ENCODE results near the gene WNT11.

Gene WNT11

DNA sequence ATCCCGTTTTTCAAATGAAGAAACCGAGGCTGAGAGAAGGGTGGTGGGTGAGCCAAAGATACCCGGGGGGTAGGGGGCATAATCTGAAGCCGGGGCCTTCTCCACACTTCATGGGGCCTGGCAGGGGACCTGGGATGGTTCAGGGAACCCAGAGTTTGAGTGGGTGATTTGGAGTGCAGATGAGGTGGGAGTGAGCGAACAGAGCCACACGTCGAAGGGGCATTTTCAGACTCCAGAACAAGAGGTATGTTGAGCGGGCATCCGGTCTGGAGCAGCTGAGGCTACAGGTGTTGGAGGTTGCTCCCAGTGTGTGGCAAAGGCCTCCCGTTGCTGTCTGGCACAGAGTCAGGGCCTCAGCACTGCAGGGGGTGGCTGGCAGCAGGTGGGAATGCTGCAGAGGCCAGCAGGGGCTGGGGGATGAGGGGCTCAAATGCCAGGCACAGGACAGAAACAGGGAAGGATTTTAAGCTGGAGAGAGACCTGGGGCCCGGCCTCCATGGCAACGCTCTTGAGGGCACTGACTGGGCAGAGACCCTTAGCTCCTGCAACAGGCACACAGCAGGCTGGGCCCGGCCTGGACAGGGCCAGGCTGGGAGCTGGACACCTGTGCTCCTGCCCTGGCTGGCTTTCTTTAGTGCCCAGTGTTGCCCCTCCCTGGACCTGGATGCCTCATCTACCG, 46.2 kb downstream of the WNT11 start:
- POLR2A ChIA-PET, result no interaction called here
- no peaks in the 10 kb centered on the region for H3K36me3 ChIP-seq (ENCODE audit: control insufficient read depth in 4 of 4, insufficient read depth in 4 of 4, low read length in 3 of 4)
- DNase-seq, result no peak
- no peaks in the 10 kb centered on the region for H3K27me3 ChIP-seq (replicated peaks in 2 of 5; ENCODE audit: control insufficient read depth in 4 of 5, insufficient read depth in 5 of 5, low read length in 4 of 5)
- no peak overlapping the region for H3K27ac ChIP-seq (ENCODE audit: insufficient read depth in 1 of 2, low read depth in 1 of 2, low read length in 2 of 2, poor library complexity in 1 of 2, severe bottlenecking in 2 of 2)
- no peaks in the 10 kb centered on the region for H3K9me3 ChIP-seq (ENCODE audit: control extremely low read depth in 1 of 5, control insufficient read depth in 4 of 5, insufficient read depth in 2 of 5, low read depth in 1 of 5, low read length in 4 of 5)
- no peak overlapping the region for H3K4me3 ChIP-seq (ENCODE audit: control insufficient read depth in 1 of 7, extremely low read depth in 1 of 7, insufficient read depth in 4 of 7, low read depth in 2 of 7, low read length in 6 of 7)
- 89% methylated on average over 10 of the region's 14 CpGs for WGBS (ENCODE audit: insufficient coverage)
- H3K4me1 ChIP-seq (ENCODE audit: control extremely low read depth in 1 of 4, control insufficient read depth in 4 of 4, insufficient read depth in 4 of 4, low read length in 3 of 4), result peaks cover 0 to 5% (median 0%) of the 10 kb centered on the region in 4 experiments
- CTCF ChIA-PET, result no interaction called here

DNA sequence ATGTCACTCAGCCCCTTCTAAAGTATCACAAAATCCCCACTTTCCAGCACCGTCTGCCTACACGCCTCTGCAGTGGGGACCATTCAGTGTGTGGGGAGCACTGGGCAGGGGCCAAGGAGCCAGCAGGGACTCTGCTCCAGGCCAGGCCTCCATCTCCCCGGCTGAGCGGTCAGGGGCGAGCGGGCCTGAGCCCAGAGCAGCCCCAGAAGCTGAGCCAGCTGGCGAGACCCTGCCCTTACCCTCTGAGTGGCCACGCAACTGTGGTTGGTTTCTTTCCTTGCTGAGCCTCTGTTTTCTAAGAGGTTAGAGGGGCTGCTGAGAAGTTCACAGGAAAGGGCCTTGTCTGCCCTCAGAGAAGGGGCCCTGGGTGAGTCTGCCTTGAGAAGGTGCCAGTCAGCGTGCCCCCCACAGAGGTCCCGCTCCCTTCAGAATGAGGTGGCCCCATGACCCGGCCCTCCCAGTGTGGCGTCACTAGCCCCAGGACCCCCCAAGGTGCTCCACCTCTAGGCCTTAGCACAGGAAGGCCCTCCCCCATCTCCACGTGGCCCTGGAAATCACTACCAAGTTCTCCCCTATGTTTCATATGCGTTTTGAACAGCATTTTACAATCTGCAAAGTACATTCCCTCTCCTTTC, 46.9 kb downstream of the WNT11 start:
- ChIA-PET CTCF (interaction anchor here (1.1 kb wide), 1 partner anchor 18 kb away, joined by 3 read pairs; no protein-coding TSS in a partner anchor), POLR2A (no interaction called here)
- H3K36me3 ChIP-seq (ENCODE audit: control insufficient read depth in 4 of 4, insufficient read depth in 4 of 4, low read length in 3 of 4), result no peaks in the 10 kb centered on the region
- WGBS (ENCODE audit: insufficient coverage), result 94% methylated on average over 14 of the region's 14 CpGs
- H3K4me1 ChIP-seq (ENCODE audit: control extremely low read depth in 1 of 4, control insufficient read depth in 4 of 4, insufficient read depth in 4 of 4, low read length in 3 of 4), result peaks cover 0 to 5% (median 0%) of the 10 kb centered on the region in 4 experiments
- H3K9me3 ChIP-seq (ENCODE audit: control extremely low read depth in 1 of 5, control insufficient read depth in 4 of 5, insufficient read depth in 2 of 5, low read depth in 1 of 5, low read length in 4 of 5), result no peaks in the 10 kb centered on the region
- no peak for DNase-seq
- H3K4me3 ChIP-seq (ENCODE audit: control insufficient read depth in 1 of 7, extremely low read depth in 1 of 7, insufficient read depth in 4 of 7, low read depth in 2 of 7, low read length in 6 of 7), result no peak overlapping the region
- H3K27ac ChIP-seq (ENCODE audit: insufficient read depth in 1 of 2, low read depth in 1 of 2, low read length in 2 of 2, poor library complexity in 1 of 2, severe bottlenecking in 2 of 2), result no peak overlapping the region
- no peaks in the 10 kb centered on the region for H3K27me3 ChIP-seq (replicated peaks in 2 of 5; ENCODE audit: control insufficient read depth in 4 of 5, insufficient read depth in 5 of 5, low read length in 4 of 5)

DNA sequence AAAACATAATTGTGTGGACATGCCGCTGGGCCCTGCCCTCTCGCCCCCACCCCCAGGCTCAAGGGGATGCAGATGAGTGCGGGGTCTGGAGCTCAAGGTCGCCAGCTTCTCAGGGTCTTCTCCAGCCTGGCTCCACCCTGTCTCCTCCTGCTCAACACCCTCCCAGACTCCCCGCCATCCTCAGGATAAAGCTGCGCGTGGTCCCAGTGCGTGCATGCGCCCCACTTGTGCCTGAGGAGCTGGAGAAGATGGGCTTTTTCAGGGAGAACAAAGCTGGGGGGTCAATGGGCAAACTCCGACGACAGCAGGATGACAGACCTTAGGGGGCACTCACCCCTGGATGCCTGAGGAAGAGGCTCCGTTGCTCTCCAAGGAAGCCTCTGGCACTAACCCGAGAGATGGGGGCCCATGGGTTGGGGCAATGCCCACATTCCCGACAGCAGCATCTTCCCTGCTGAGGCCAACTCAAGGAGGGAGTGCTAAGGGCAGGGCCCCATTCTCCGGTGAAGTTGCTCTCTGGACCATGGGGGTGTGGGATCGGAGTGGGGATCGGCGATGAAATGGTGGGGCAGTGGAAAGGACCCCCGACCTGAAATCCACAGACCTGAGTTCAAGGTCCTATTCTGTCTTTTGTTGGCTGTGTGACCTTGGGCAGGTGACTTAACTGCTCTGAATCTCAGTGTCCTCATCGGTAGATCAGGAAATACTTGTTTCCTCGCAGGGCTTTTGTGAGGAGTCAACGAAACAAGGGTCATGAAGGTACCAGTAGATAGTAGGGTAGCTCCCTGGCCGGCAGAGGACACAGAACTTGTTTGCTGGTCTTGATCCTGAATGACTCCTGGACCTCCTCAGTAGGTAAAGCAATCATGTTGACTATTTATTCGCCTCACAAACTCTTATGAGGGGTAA, 47.7 kb downstream of the WNT11 start:
- Histone ChIP-seq H3K27ac (ENCODE audit: insufficient read depth in 1 of 2, low read depth in 1 of 2, low read length in 2 of 2, poor library complexity in 1 of 2, severe bottlenecking in 2 of 2) (no peak overlapping the region), H3K9me3 (ENCODE audit: control extremely low read depth in 1 of 5, control insufficient read depth in 4 of 5, insufficient read depth in 2 of 5, low read depth in 1 of 5, low read length in 4 of 5) (no peaks in the 10 kb centered on the region), H3K27me3 (replicated peaks in 2 of 5; ENCODE audit: control insufficient read depth in 4 of 5, insufficient read depth in 5 of 5, low read length in 4 of 5) (peaks cover 0 to 2% (median 0%) of the 10 kb centered on the region in 5 experiments), H3K4me1 (ENCODE audit: control extremely low read depth in 1 of 4, control insufficient read depth in 4 of 4, insufficient read depth in 4 of 4, low read length in 3 of 4) (peaks cover 0 to 5% (median 0%) of the 10 kb centered on the region in 4 experiments), H3K36me3 (ENCODE audit: control insufficient read depth in 4 of 4, insufficient read depth in 4 of 4, low read length in 3 of 4) (no peaks in the 10 kb centered on the region), H3K4me3 (ENCODE audit: control insufficient read depth in 1 of 7, extremely low read depth in 1 of 7, insufficient read depth in 4 of 7, low read depth in 2 of 7, low read length in 6 of 7) (no peak overlapping the region)
- CTCF ChIA-PET, result interaction anchor here (1.1 kb wide), 3 partner anchors 18 to 261 kb away, joined by 3 read pairs; no protein-coding TSS in a partner anchor
- no peak for DNase-seq
- 96% methylated on average over 18 of the region's 24 CpGs for WGBS (ENCODE audit: insufficient coverage)
- POLR2A ChIA-PET, result no interaction called here

DNA sequence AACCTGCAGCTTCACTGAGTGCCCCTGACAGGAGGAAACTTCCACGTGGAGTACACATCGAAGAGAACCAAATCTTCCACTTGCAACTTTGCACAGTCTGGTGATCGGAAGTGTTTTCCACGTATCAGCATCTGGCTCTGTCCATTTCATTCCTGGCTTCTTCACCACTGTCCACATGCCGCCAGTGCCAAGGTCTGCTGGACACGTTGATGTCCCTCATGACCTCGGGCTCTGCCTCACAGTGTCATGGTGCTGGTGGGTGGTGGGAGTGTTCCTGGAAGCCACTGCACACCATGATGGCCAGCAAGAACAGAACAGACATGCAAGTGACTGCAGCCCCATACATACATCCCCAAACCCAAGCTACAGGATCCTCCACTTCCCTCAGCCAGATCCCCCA, 48.4 kb downstream of the WNT11 start:
- DNase-seq, result no peak
- ChIA-PET CTCF (interaction anchor here (0.6 to 1.1 kb wide), 3 partner anchors 19 to 261 kb away, joined by 3 to 4 read pairs (median 3); no protein-coding TSS in a partner anchor), POLR2A (no interaction called here)

DNA sequence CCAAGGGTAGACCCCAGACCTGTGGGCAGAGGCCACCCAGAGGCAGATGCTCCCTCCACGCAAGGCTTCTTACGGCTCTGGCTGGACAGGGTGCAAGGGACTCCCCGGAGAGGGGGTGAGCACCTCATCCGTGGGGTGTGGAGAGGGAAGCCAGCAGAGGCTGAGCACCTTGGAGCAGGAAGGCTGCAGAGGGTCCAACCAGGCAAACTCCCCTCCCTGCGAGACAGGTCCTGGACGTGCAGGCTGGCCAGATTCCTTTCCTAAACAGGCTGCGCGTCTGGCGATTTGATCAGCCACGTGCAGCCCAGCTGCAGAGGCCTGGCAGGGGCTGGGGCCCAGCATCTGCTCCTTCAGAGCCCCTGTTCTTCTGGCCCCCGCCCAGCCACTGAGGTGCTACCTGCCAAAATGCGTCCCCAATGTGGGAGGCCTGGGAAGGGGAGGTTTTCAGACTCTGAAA, 49.3 kb downstream of the WNT11 start:
- no peak overlapping the region for H3K4me3 ChIP-seq (ENCODE audit: control insufficient read depth in 1 of 7, extremely low read depth in 1 of 7, insufficient read depth in 4 of 7, low read depth in 2 of 7, low read length in 6 of 7)
- H3K9me3 ChIP-seq (ENCODE audit: control extremely low read depth in 1 of 5, control insufficient read depth in 4 of 5, insufficient read depth in 2 of 5, low read depth in 1 of 5, low read length in 4 of 5), result no peaks in the 10 kb centered on the region
- POLR2A ChIA-PET, result no interaction called here
- peaks cover 0 to 2% (median 0%) of the 10 kb centered on the region in 5 experiments for H3K27me3 ChIP-seq (replicated peaks in 2 of 5; ENCODE audit: control insufficient read depth in 4 of 5, insufficient read depth in 5 of 5, low read length in 4 of 5)
- H3K27ac ChIP-seq (ENCODE audit: insufficient read depth in 1 of 2, low read depth in 1 of 2, low read length in 2 of 2, poor library complexity in 1 of 2, severe bottlenecking in 2 of 2), result no peak overlapping the region
- CTCF ChIA-PET, result no interaction called here
- H3K4me1 ChIP-seq (ENCODE audit: control extremely low read depth in 1 of 4, control insufficient read depth in 4 of 4, insufficient read depth in 4 of 4, low read length in 3 of 4), result peaks cover 0 to 15% (median 12%) of the 10 kb centered on the region in 4 experiments
- H3K36me3 ChIP-seq (ENCODE audit: control insufficient read depth in 4 of 4, insufficient read depth in 4 of 4, low read length in 3 of 4), result no peaks in the 10 kb centered on the region
- DNase-seq, result no peak
- WGBS (ENCODE audit: insufficient coverage), result 95% methylated on average over 11 of the region's 12 CpGs

More for the DNA sequence above, 48.4 kb downstream of the WNT11 start:
- Histone ChIP-seq H3K27me3 (replicated peaks in 2 of 5; ENCODE audit: control insufficient read depth in 4 of 5, insufficient read depth in 5 of 5, low read length in 4 of 5) (peaks cover 0 to 2% (median 0%) of the 10 kb centered on the region in 5 experiments), H3K4me3 (ENCODE audit: control insufficient read depth in 1 of 7, extremely low read depth in 1 of 7, insufficient read depth in 4 of 7, low read depth in 2 of 7, low read length in 6 of 7) (no peak overlapping the region), H3K4me1 (ENCODE audit: control extremely low read depth in 1 of 4, control insufficient read depth in 4 of 4, insufficient read depth in 4 of 4, low read length in 3 of 4) (peaks cover 0 to 9% (median 5%) of the 10 kb centered on the region in 4 experiments), H3K9me3 (ENCODE audit: control extremely low read depth in 1 of 5, control insufficient read depth in 4 of 5, insufficient read depth in 2 of 5, low read depth in 1 of 5, low read length in 4 of 5) (no peaks in the 10 kb centered on the region), H3K36me3 (ENCODE audit: control insufficient read depth in 4 of 4, insufficient read depth in 4 of 4, low read length in 3 of 4) (no peaks in the 10 kb centered on the region), H3K27ac (ENCODE audit: insufficient read depth in 1 of 2, low read depth in 1 of 2, low read length in 2 of 2, poor library complexity in 1 of 2, severe bottlenecking in 2 of 2) (no peak overlapping the region)
- WGBS (ENCODE audit: insufficient coverage), result 98% methylated on average over 6 of the region's 7 CpGs

DNA sequence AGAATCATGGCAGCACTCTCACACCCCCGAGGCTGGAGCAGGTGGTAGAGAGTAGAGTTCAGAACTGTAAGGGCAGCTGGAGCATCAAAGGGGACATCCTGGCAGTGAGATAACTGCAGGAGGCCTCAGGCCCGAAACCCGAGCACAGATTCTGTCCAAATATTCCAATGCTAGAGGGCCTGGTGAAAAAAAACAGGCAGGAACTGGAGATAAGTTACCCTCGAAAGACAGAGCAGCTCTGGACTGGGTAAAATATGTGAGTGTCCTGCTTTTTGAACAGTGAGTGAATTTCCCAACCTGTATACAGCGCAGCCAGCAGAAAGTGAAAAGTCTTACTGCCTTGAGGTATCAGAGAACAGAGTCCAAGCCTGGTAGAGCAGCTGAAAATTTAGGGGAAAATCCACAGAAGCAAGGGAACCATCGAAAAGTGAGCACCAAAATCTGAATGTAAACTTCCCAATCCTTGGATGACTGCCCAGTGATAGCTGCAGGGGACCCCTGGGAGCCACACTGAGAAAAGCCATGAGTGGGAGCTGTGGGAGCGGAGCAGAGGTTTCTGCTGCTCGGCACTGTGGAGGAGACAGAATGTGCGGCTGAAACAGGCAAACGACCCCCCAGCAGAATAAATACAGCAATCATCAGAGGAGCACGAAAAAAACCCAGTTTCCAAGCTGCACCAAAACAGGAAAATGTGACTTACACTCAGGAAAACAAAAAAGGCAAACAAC, 50.6 kb downstream of the WNT11 start:
- H3K4me3 ChIP-seq (ENCODE audit: control insufficient read depth in 1 of 7, extremely low read depth in 1 of 7, insufficient read depth in 4 of 7, low read depth in 2 of 7, low read length in 6 of 7), result no peak overlapping the region
- H3K9me3 ChIP-seq (ENCODE audit: control extremely low read depth in 1 of 5, control insufficient read depth in 4 of 5, insufficient read depth in 2 of 5, low read depth in 1 of 5, low read length in 4 of 5), result no peaks in the 10 kb centered on the region
- ChIA-PET POLR2A (no interaction called here), CTCF (interaction anchor here (1.1 to 4.5 kb wide), 4 partner anchors 15 to 257 kb away, joined by 3 to 73 read pairs (median 4); no protein-coding TSS in a partner anchor)
- H3K27ac ChIP-seq (ENCODE audit: insufficient read depth in 1 of 2, low read depth in 1 of 2, low read length in 2 of 2, poor library complexity in 1 of 2, severe bottlenecking in 2 of 2), result no peak overlapping the region
- H3K4me1 ChIP-seq (ENCODE audit: control extremely low read depth in 1 of 4, control insufficient read depth in 4 of 4, insufficient read depth in 4 of 4, low read length in 3 of 4), result peaks cover 0 to 18% (median 12%) of the 10 kb centered on the region in 4 experiments
- DNase-seq, result no peak
- 97% methylated on average over 11 of the region's 11 CpGs for WGBS (ENCODE audit: insufficient coverage)
- H3K36me3 ChIP-seq (ENCODE audit: control insufficient read depth in 4 of 4, insufficient read depth in 4 of 4, low read length in 3 of 4), result no peaks in the 10 kb centered on the region
- peaks cover 0 to 2% (median 0%) of the 10 kb centered on the region in 5 experiments for H3K27me3 ChIP-seq (replicated peaks in 2 of 5; ENCODE audit: control insufficient read depth in 4 of 5, insufficient read depth in 5 of 5, low read length in 4 of 5)
